CD4-positive, CD25-positive, alpha-beta regulatory T cell (primary cell): ENCODE data around the gene IFNG-AS1. TPM values are rescaled to one million over a fixed set of nuclear protein-coding genes. Genes with fewer than 3 reads are reported as not detected.
A peak's percentile ranks its signal among the peaks of the same experiment; 100 is the strongest.

Experiments
- ATAC-seq, 2 donors: fragments of 150-1000 bp; cut with Tn5 transposase; one replicate each; pipeline ENCODE4 v1.10.0; 2021; ENCODE audit warnings: low read depth in 2 of 2, moderate number of reproducible peaks in 2 of 2, moderate library complexity in 1 of 2
- DNase-seq, 3 donors: peaks; one replicate each; pipeline versions ENCODE4 v3.0.0 to v3.0.0-alpha.2; 2012 to 2022; ENCODE audit warnings: mixed read lengths in 1 of 3
- H3K27ac ChIP-seq: one replicate; pipeline ENCODE4 v1.7.0; 2013; ENCODE audit warnings: mild to moderate bottlenecking, low read length; ENCODE audit not compliant: insufficient read depth, poor library complexity, severe bottlenecking
- H3K27me3 ChIP-seq: one replicate; pipeline ENCODE4 v1.7.0; 2013; ENCODE audit warnings: low read length; ENCODE audit not compliant: control insufficient read depth, insufficient read depth
- H3K36me3 ChIP-seq: one replicate; pipeline ENCODE4 v1.7.0; 2013; ENCODE audit warnings: mild to moderate bottlenecking, low read length, moderate library complexity; ENCODE audit not compliant: control insufficient read depth, insufficient read depth
- H3K4me1 ChIP-seq: 2 replicates; pipeline ENCODE4 v1.7.0; 2013; ENCODE audit warnings: mild to moderate bottlenecking, low read length; ENCODE audit not compliant: insufficient read depth, control insufficient read depth, poor library complexity, severe bottlenecking
- H3K4me3 ChIP-seq: one replicate; pipeline ENCODE4 v1.7.0; 2013; ENCODE audit warnings: low read depth, mild to moderate bottlenecking, low read length, moderate library complexity
- H3K9me3 ChIP-seq, 2 experiments: 1 replicate in 1 of 2; 2 replicates in 1 of 2; pipeline ENCODE4 v1.7.0; 2013; ENCODE audit warnings: low read length in 2 of 2, mild to moderate bottlenecking in 1 of 2, moderate library complexity in 1 of 2; ENCODE audit not compliant: control insufficient read depth in 2 of 2
- H3K27ac Mint-ChIP-seq, 3 donors: one replicate each; pipeline ENCODE4 v1.8.0; 2020 to 2022; ENCODE audit warnings: mild to moderate bottlenecking in 3 of 3, mixed read lengths in 3 of 3, moderate library complexity in 2 of 3
- H3K27me3 Mint-ChIP-seq: one replicate; pipeline ENCODE4 v1.8.0; 2022; ENCODE audit warnings: mild to moderate bottlenecking, mixed read lengths
- H3K36me3 Mint-ChIP-seq: one replicate; pipeline ENCODE4 v1.8.0; 2020; ENCODE audit warnings: mixed read lengths
- H3K4me1 Mint-ChIP-seq, 4 donors: one replicate each; pipeline ENCODE4 v1.8.0; 2020 to 2022; ENCODE audit warnings: mixed read lengths in 4 of 4, mild to moderate bottlenecking in 1 of 4
- H3K4me3 Mint-ChIP-seq, 4 donors: one replicate each; pipeline ENCODE4 v1.8.0; 2020 to 2022; ENCODE audit warnings: mild to moderate bottlenecking in 4 of 4, mixed read lengths in 4 of 4, moderate library complexity in 3 of 4
- H3K9me3 Mint-ChIP-seq, 7 donors: one replicate each; pipeline ENCODE4 v1.8.0; 2020 to 2022; ENCODE audit warnings: mixed read lengths in 7 of 7, mild to moderate bottlenecking in 3 of 7, moderate library complexity in 2 of 7
- polyA plus RNA-seq, 4 donors: library from polyadenylated mRNA; unstranded; fragments of 300-500 nt; fragmentation: Illumina TruSeq; gene quantifications; one replicate each; pipeline ENCODE4 v1.2.3, GENCODE V29; 2021
- total RNA-seq: library from RNA; stranded (reverse); gene quantifications from one replicate; pipeline ENCODE4 v1.2.3, GENCODE V29; 2022

Gene IFNG-AS1
- total and polyA plus RNA-seq, 5 donors from 2014 or later, result 0.24 to 9.3 (median 2.5) TPM

GRCh38 chr12:67994046-67994445, 4.8 kb downstream of the IFNG-AS1 start:
- no peaks in the 10 kb centered on the region for H3K9me3 ChIP-seq
- Mint-ChIP-seq H3K4me3 (no peak overlapping the region), H3K36me3 (no peaks in the 10 kb centered on the region), H3K9me3 (no peaks in the 10 kb centered on the region), H3K4me1 (peaks cover 6 to 28% (median 13%) of the 10 kb centered on the region in 4 donors), H3K27ac (no peak overlapping the region), H3K27me3 (peaks cover 26% of the 10 kb centered on the region)
- DNase-seq, result no peak
- peaks cover 15% of the 10 kb centered on the region for H3K4me1 ChIP-seq
- no peaks in the 10 kb centered on the region for H3K36me3 ChIP-seq
- H3K27ac ChIP-seq, result no peak overlapping the region
- no peak for ATAC-seq
- H3K27me3 ChIP-seq, result no peaks in the 10 kb centered on the region
- H3K4me3 ChIP-seq, result no peak overlapping the region

GRCh38 chr12:67996347-67996746, 7.1 kb downstream of the IFNG-AS1 start:
- ATAC-seq (no peak), DNase-seq (no peak)
- Histone ChIP-seq H3K4me1 (peaks cover 2% of the 10 kb centered on the region), H3K36me3 (no peaks in the 10 kb centered on the region), H3K27ac (no peak overlapping the region), H3K4me3 (no peak overlapping the region), H3K27me3 (no peaks in the 10 kb centered on the region), H3K9me3 (no peaks in the 10 kb centered on the region)
- Mint-ChIP-seq H3K4me3 (no peak overlapping the region), H3K27me3 (peaks cover 19% of the 10 kb centered on the region), H3K36me3 (no peaks in the 10 kb centered on the region), H3K4me1 (peaks cover 0 to 9% (median 3%) of the 10 kb centered on the region in 4 donors), H3K27ac (no peak overlapping the region), H3K9me3 (no peaks in the 10 kb centered on the region)

- Histone ChIP-seq H3K4me3 (no peak overlapping the region), H3K9me3 (no peaks in the 10 kb centered on the region), H3K27me3 (no peaks in the 10 kb centered on the region), H3K36me3 (no peaks in the 10 kb centered on the region), H3K4me1 (no peaks in the 10 kb centered on the region), H3K27ac (no peak overlapping the region)
- ATAC-seq (no peak), DNase-seq (no peak)
- no peaks in the 10 kb centered on the region for H3K36me3 Mint-ChIP-seq
- peak overlapping the region in 1 of 4 donors; percentile 38 for H3K4me3 Mint-ChIP-seq
- peaks cover 0 to 4% (median 0%) of the 10 kb centered on the region in 4 donors for H3K4me1 Mint-ChIP-seq
- no peaks in the 10 kb centered on the region for H3K9me3 Mint-ChIP-seq
- no peak overlapping the region for H3K27ac Mint-ChIP-seq
- H3K27me3 Mint-ChIP-seq, result peaks cover 23% of the 10 kb centered on the region
Observed at GRCh38 chr12:67998379-67998778, 9.1 kb downstream of the IFNG-AS1 start.

GRCh38 chr12:67999244-67999643, 10.0 kb downstream of the IFNG-AS1 start:
- Mint-ChIP-seq H3K4me3 (no peak overlapping the region), H3K36me3 (no peaks in the 10 kb centered on the region), H3K9me3 (no peaks in the 10 kb centered on the region), H3K27ac (peak overlapping the region in 1 of 3 donors; percentile 45), H3K27me3 (peaks cover 19% of the 10 kb centered on the region), H3K4me1 (peaks cover 0 to 4% (median 0%) of the 10 kb centered on the region in 4 donors)
- H3K27ac ChIP-seq, result no peak overlapping the region
- no peaks in the 10 kb centered on the region for H3K4me1 ChIP-seq
- no peaks in the 10 kb centered on the region for H3K9me3 ChIP-seq
- no peak overlapping the region for H3K4me3 ChIP-seq
- H3K27me3 ChIP-seq, result no peaks in the 10 kb centered on the region
- no peak for ATAC-seq
- no peak for DNase-seq
- no peaks in the 10 kb centered on the region for H3K36me3 ChIP-seq

- Mint-ChIP-seq H3K4me1 (peaks cover 0 to 4% (median 0%) of the 10 kb centered on the region in 4 donors), H3K36me3 (no peaks in the 10 kb centered on the region), H3K4me3 (no peak overlapping the region), H3K9me3 (no peaks in the 10 kb centered on the region), H3K27me3 (peaks cover 9% of the 10 kb centered on the region), H3K27ac (no peak overlapping the region)
- H3K27ac ChIP-seq, result no peak overlapping the region
- H3K27me3 ChIP-seq, result no peaks in the 10 kb centered on the region
- peak in 1 of 3 donors; percentile 21 for DNase-seq
- H3K4me3 ChIP-seq, result no peak overlapping the region
- H3K4me1 ChIP-seq, result no peaks in the 10 kb centered on the region
- H3K9me3 ChIP-seq, result no peaks in the 10 kb centered on the region
- no peak for ATAC-seq
- H3K36me3 ChIP-seq, result no peaks in the 10 kb centered on the region
Observed at GRCh38 chr12:68001486-68002466, 12.5 kb downstream of the IFNG-AS1 start.

- no peaks in the 10 kb centered on the region for H3K9me3 Mint-ChIP-seq
- H3K9me3 ChIP-seq, result no peaks in the 10 kb centered on the region
- H3K27ac Mint-ChIP-seq, result no peak overlapping the region
- H3K36me3 ChIP-seq, result no peaks in the 10 kb centered on the region
- no peaks in the 10 kb centered on the region for H3K4me1 ChIP-seq
- no peaks in the 10 kb centered on the region for H3K4me1 Mint-ChIP-seq
- no peaks in the 10 kb centered on the region for H3K27me3 ChIP-seq
- ATAC-seq, result no peak
- no peak overlapping the region for H3K4me3 ChIP-seq
- H3K4me3 Mint-ChIP-seq, result no peak overlapping the region
- no peaks in the 10 kb centered on the region for H3K36me3 Mint-ChIP-seq
- no peak for DNase-seq
- peaks cover 9% of the 10 kb centered on the region for H3K27me3 Mint-ChIP-seq
- no peak overlapping the region for H3K27ac ChIP-seq
Observed at GRCh38 chr12:68003777-68004176, 14.5 kb downstream of the IFNG-AS1 start.

GRCh38 chr12:68007033-68007432, 17.8 kb downstream of the IFNG-AS1 start:
- Mint-ChIP-seq H3K27me3 (peaks cover 5% of the 10 kb centered on the region), H3K4me3 (no peak overlapping the region), H3K4me1 (peaks cover 0 to 6% (median 1%) of the 10 kb centered on the region in 4 donors), H3K9me3 (no peaks in the 10 kb centered on the region), H3K36me3 (no peaks in the 10 kb centered on the region), H3K27ac (peak overlapping the region in 1 of 3 donors; percentile 10)
- H3K4me3 ChIP-seq, result no peak overlapping the region
- no peaks in the 10 kb centered on the region for H3K9me3 ChIP-seq
- no peak for ATAC-seq
- no peaks in the 10 kb centered on the region for H3K36me3 ChIP-seq
- H3K27ac ChIP-seq, result no peak overlapping the region
- H3K4me1 ChIP-seq, result no peaks in the 10 kb centered on the region
- DNase-seq, result no peak
- no peaks in the 10 kb centered on the region for H3K27me3 ChIP-seq
